Activated CD4-positive, alpha-beta T cell treated with anti-CD3 and anti-CD28 coated beads for 36 hours (primary cell): ENCODE measurements around the gene MRPL55. TPM values are rescaled to one million over a fixed set of nuclear protein-coding genes. Genes with fewer than 3 reads are reported as not detected.
"Not testable (repeated sequence)": the region's sequence is repeated elsewhere in the genome, so short reads cannot be mapped to it uniquely, and the experiment has no call there.

ENCODE experiments used
- ATAC-seq: fragments of 200-7000 bp; cut with Tn5 transposase; one replicate; pipeline ENCODE4 v1.10.0; 2021; ENCODE audit warnings: mild to moderate bottlenecking, moderate library complexity
- CTCF ChIA-PET: fragments of 350-600 bp; sonication (Branson Sonifier 250); formaldehyde crosslinking; loops from one replicate; lab custom pipeline; 2021; ENCODE audit warnings: antibody characterized with exemption; lab: Charles Lee
- POLR2A ChIA-PET: fragments of 350-600 bp; sonication (Branson Sonifier 250); formaldehyde crosslinking; loops from one replicate; lab custom pipeline; 2021; ENCODE audit warnings: antibody characterized with exemption, inconsistent platforms; lab: Charles Lee
- DNase-seq: peaks from one replicate; pipeline ENCODE4 v3.0.0-alpha.2; 2020
- H3K27ac Mint-ChIP-seq: one replicate; pipeline ENCODE4 v1.8.0; 2021; ENCODE audit warnings: mixed read lengths
- H3K27me3 Mint-ChIP-seq: one replicate; pipeline ENCODE4 v1.8.0; 2021; ENCODE audit warnings: mixed read lengths
- H3K36me3 Mint-ChIP-seq: one replicate; pipeline ENCODE4 v1.8.0; 2021; ENCODE audit warnings: low read depth, mixed read lengths
- H3K4me1 Mint-ChIP-seq: one replicate; pipeline ENCODE4 v1.8.0; 2021; ENCODE audit warnings: mixed read lengths
- H3K4me3 Mint-ChIP-seq: one replicate; pipeline ENCODE4 v1.8.0; 2021; ENCODE audit warnings: mild to moderate bottlenecking, moderate library complexity, mixed read lengths
- H3K9me3 Mint-ChIP-seq: one replicate; pipeline ENCODE4 v1.8.0; 2021; ENCODE audit warnings: low read depth, mixed read lengths
- intact Hi-C, 2 experiments: fragments of 100-400 bp; cut with DNase I in 1 of 2; cut with micrococcal nuclease in 1 of 2; formaldehyde crosslinking; loops; one replicate each; pipeline versions ENCODE4 v1.14.2 to v1.15.1; 2022 to 2024; cut with DNase I, micrococcal nuclease
- total RNA-seq, 2 experiments: library from RNA; stranded (reverse); gene quantifications; one replicate each; pipeline ENCODE4 v1.2.3, GENCODE V29; 2021

Gene MRPL55
- total RNA-seq, 2 experiments from 2014 or later, result 51.0 to 57.7 TPM

- no peak overlapping the region for H3K27ac Mint-ChIP-seq
- CTCF ChIA-PET, result interaction anchor here (0.8 kb wide), 1 partner anchor 9 kb away, joined by 6 read pairs; no protein-coding TSS in a partner anchor
- intact Hi-C loops, result no loop called here
- H3K36me3 Mint-ChIP-seq, result peaks cover 6% of the 10 kb centered on the region
- no peak for ATAC-seq
- peaks cover 7% of the 10 kb centered on the region for H3K4me1 Mint-ChIP-seq
- H3K4me3 Mint-ChIP-seq, result no peak overlapping the region
- H3K27me3 Mint-ChIP-seq, result no peaks in the 10 kb centered on the region
- DNase-seq, result no peak
- POLR2A ChIA-PET, result no interaction called here
- peaks cover 6% of the 10 kb centered on the region for H3K9me3 Mint-ChIP-seq
These were observed 8.9 kb upstream of the MRPL55 start for GRCh38 chr1:228118040-228118439.

DNA sequence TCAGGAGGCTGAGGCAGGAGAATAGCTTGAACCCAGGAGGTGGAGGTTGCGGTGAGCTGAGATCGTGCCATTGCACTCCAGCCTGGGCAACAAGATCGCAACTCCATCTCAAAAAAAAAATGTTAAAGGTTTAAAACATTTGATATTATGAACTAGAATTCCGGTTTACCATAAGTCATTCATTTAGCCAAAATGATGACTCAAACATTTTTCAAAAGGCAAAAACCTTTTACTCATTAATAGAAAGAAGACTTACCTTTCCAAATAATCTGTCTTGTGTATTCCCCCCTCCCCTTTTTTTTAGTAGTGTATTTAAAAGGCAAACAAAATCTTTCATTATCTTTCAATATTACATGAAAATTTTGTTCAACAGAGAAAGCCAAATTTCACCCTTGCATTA, 8.2 kb upstream of the MRPL55 start:
- H3K4me3 Mint-ChIP-seq, result no peak overlapping the region
- H3K36me3 Mint-ChIP-seq, result peaks cover 6% of the 10 kb centered on the region
- intact Hi-C loops, result no loop called here
- CTCF ChIA-PET, result no interaction called here
- ATAC-seq (no peak), DNase-seq (no peak)
- peaks cover 7% of the 10 kb centered on the region for H3K4me1 Mint-ChIP-seq
- no peak overlapping the region for H3K27ac Mint-ChIP-seq
- POLR2A ChIA-PET, result no interaction called here
- H3K9me3 Mint-ChIP-seq, result peaks cover 6% of the 10 kb centered on the region
- H3K27me3 Mint-ChIP-seq, result no peaks in the 10 kb centered on the region

DNA sequence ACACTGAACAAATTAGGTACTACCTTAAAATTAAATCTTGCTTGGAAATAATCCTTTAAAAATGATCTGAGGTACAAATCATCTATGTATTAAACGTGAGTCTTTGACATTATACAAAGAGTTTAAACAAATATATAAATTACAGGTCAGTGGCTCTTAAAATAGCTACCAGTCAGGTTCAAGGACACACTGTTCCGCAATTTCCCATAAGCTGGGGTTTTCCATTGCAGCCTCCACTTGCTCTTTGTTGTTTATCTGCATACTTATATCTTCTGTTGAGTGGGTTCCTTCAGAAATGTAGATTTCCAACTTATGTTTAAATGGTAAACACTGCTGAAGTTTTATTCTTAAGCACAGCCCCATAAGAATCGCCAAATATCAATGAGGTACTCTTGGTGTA, 5.7 kb upstream of the MRPL55 start:
- no peak overlapping the region for H3K4me3 Mint-ChIP-seq
- ChIA-PET POLR2A (no interaction called here), CTCF (interaction anchor here (1.0 kb wide), 1 partner anchor 16 kb away, joined by 3 read pairs; no protein-coding TSS in a partner anchor)
- peaks cover 6% of the 10 kb centered on the region for H3K9me3 Mint-ChIP-seq
- H3K27ac Mint-ChIP-seq, result no peak overlapping the region
- intact Hi-C loops, result no loop called here
- DNase-seq (no peak), ATAC-seq (no peak)
- H3K36me3 Mint-ChIP-seq, result peaks cover 6% of the 10 kb centered on the region
- H3K27me3 Mint-ChIP-seq, result no peaks in the 10 kb centered on the region
- peaks cover 6% of the 10 kb centered on the region for H3K4me1 Mint-ChIP-seq

GRCh38 chr1:228112617-228113016, 3.5 kb upstream of the MRPL55 start:
- CTCF ChIA-PET, result interaction anchor here (0.6 to 1.4 kb wide), 2 partner anchors 117 to 255 kb away, joined by 3 read pairs; no protein-coding TSS in a partner anchor
- H3K27ac Mint-ChIP-seq, result no peak overlapping the region
- ATAC-seq (no peak), DNase-seq (no peak)
- H3K4me1 Mint-ChIP-seq, result peaks cover 15% of the 10 kb centered on the region
- no peak overlapping the region for H3K4me3 Mint-ChIP-seq
- H3K36me3 Mint-ChIP-seq, result peaks cover 5% of the 10 kb centered on the region
- no peaks in the 10 kb centered on the region for H3K27me3 Mint-ChIP-seq
- peaks cover 2% of the 10 kb centered on the region for H3K9me3 Mint-ChIP-seq
- POLR2A ChIA-PET, result no interaction called here
- intact Hi-C loops, result no loop called here

DNA sequence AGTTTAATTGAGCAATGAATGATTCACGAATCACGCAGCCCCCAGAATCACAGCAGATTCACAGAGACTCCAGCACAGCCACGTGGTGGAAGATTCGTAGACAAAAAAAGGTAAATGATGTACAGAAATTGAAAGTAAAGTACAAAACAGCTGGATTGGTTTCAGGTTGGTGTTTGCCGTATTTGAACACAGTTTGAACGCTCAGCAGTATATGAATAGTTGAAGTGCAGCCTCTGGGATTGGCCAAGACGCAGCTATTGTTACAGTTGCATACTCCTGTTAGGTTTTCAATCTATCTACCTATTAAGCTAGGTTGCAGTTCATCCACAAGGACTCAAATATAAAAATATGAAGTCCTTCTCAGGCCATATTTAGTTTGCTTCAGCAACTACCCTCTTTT, 3.1 kb upstream of the MRPL55 start:
- intact Hi-C loops, result no loop called here
- Mint-ChIP-seq H3K27ac (no peak overlapping the region), H3K4me1 (peaks cover 15% of the 10 kb centered on the region), H3K27me3 (no peaks in the 10 kb centered on the region), H3K36me3 (peaks cover 4% of the 10 kb centered on the region), H3K4me3 (no peak overlapping the region), H3K9me3 (no peaks in the 10 kb centered on the region)
- ATAC-seq (no peak), DNase-seq (no peak)
- ChIA-PET CTCF (interaction anchor here (0.6 to 1.4 kb wide), 2 partner anchors 116 to 256 kb away, joined by 3 read pairs; no protein-coding TSS in a partner anchor), POLR2A (no interaction called here)

DNA sequence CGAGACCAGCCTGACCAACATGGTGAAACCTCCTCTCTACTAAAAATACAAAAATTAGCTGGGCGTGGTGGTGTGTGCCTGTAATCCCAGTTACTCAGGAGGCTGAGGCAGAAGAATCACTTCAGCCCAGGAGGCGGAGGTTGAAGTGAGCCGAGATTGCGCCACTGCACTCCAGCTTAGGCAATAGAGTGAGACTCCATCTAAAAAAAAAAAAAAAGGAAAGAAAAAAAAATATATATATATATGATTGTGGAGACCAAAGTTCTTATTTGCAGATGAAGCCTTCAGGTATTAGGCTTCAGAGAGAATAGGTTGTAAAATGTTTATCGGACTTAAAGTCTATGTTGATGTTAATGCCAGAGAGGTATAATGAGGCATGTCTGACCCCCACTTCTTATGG, 2.2 kb upstream of the MRPL55 start:
- H3K27ac Mint-ChIP-seq, CTCF ChIA-PET, POLR2A ChIA-PET, DNase-seq, H3K27me3 Mint-ChIP-seq, ATAC-seq, H3K9me3 Mint-ChIP-seq, intact Hi-C loops: not testable (repeated sequence)
- Mint-ChIP-seq H3K4me3 (peak overlapping the region; percentile 90), H3K4me1 (peaks cover 15% of the 10 kb centered on the region), H3K36me3 (peaks cover 10% of the 10 kb centered on the region)

GRCh38 chr1:228110556-228110955, 1.5 kb upstream of the MRPL55 start:
- H3K36me3 Mint-ChIP-seq, result peaks cover 13% of the 10 kb centered on the region
- intact Hi-C loops, result no loop called here
- peak overlapping the region; percentile 90 for H3K4me3 Mint-ChIP-seq
- H3K9me3 Mint-ChIP-seq, result no peaks in the 10 kb centered on the region
- ChIA-PET POLR2A (no interaction called here), CTCF (interaction anchor here (1.0 kb wide), 1 partner anchor 85 kb away, joined by 3 read pairs; no protein-coding TSS in a partner anchor)
- ATAC-seq (no peak), DNase-seq (no peak)
- H3K4me1 Mint-ChIP-seq, result peaks cover 15% of the 10 kb centered on the region
- no peak overlapping the region for H3K27ac Mint-ChIP-seq
- no peaks in the 10 kb centered on the region for H3K27me3 Mint-ChIP-seq

DNA sequence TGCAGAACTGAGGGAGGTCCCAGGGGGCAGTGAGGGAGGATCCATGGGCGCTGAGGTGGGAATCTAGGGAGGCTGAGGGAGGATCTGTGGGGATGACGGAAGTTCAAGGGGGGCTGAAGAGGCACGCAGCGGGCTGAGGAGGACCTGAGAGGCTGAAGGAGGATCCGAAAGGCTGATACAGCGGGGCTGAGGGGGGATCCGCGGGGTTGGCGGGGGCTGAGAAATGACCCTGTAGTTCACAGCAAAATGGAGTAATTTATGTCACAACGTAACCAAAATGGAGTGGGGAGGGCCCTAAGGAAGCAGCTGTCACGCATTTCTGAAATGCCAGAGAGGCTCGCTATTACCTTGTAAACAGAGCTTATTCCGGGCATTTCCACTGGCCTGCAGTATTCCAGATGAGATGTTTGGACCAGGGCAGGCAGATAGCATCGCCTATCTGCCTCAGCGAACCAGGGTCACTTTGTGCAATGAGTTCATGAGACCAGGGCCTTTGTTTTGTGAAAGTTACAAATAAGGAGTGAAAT, 926 bp upstream of the MRPL55 start:
- ATAC-seq (no peak), DNase-seq (no peak)
- Mint-ChIP-seq H3K36me3 (peaks cover 14% of the 10 kb centered on the region), H3K27me3 (no peaks in the 10 kb centered on the region), H3K27ac (peak overlapping the region; percentile 92), H3K9me3 (no peaks in the 10 kb centered on the region), H3K4me3 (peak overlapping the region; percentile 90), H3K4me1 (peaks cover 15% of the 10 kb centered on the region)
- intact Hi-C loops, result loop anchor here (1.0 to 10.0 kb wide), 12 partner anchors 28 to 353 kb away; partner anchors contain the start of genes ARF1 (in 2 of the 2), GUK1 (in 2 of the 2) and IBA57 (in 2 of the 2)
- CTCF ChIA-PET, result interaction anchor here (1.0 to 1.2 kb wide), 2 partner anchors 28 to 85 kb away, joined by 3 to 4 read pairs; partner anchors contain the start of gene ARF1
- POLR2A ChIA-PET, result no interaction called here

- Mint-ChIP-seq H3K9me3 (no peaks in the 10 kb centered on the region), H3K36me3 (peaks cover 17% of the 10 kb centered on the region), H3K27ac (peak overlapping the region; percentile 92), H3K27me3 (no peaks in the 10 kb centered on the region), H3K4me1 (peaks cover 25% of the 10 kb centered on the region), H3K4me3 (peak overlapping the region; percentile 90)
- intact Hi-C loops, result loop anchor here (1.0 to 10.0 kb wide), 12 partner anchors 26 to 355 kb away; partner anchors contain the start of genes ARF1 (in 2 of the 2), GUK1 (in 2 of the 2) and IBA57 (in 2 of the 2)
- ChIA-PET CTCF (no interaction called here), POLR2A (no interaction called here)
- DNase-seq (no peak), ATAC-seq (no peak)
These were observed 392 bp downstream of the MRPL55 start for GRCh38 chr1:228108742-228109072.

DNA sequence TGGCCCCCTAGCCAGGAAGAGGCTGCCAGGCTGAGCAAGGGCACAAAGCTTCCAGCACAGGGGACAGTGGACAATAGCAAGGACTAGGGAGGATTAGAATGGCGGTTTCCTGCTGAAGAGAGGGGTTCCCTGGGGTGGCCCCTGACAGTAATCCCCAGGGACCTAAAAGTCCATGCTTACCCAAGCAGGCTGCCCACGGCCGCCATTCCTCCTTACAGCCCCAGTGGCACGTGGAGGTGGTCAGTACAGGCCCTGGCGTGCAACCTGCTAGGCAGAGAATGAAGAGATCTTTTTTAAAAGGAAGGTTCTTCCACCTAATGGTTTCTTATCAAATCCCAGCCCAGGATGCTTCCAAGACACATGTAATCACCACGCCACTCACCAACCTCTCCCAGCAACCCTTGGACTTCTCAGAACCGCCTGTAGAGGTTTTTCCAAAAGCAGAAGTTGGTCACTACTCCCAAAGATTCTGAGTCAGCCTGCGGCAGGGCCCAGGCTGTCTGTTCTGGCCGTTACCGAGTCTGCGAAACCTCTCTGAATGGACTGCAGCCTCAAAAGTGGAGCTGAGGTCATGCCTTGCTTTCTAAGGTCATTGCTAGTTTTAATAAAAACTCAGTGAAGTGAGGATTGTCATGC, 926 bp downstream of the MRPL55 start:
- CTCF ChIA-PET, result interaction anchor here (1.9 kb wide), 1 partner anchor 23 kb away, joined by 8 read pairs; no protein-coding TSS in a partner anchor

GRCh38 chr1:228107636-228108035, 1.5 kb downstream of the MRPL55 start:
- Mint-ChIP-seq H3K36me3 (peaks cover 20% of the 10 kb centered on the region), H3K4me1 (peaks cover 27% of the 10 kb centered on the region), H3K9me3 (no peaks in the 10 kb centered on the region), H3K27ac (peak overlapping the region; percentile 92), H3K4me3 (peak overlapping the region; percentile 90), H3K27me3 (no peaks in the 10 kb centered on the region)
- intact Hi-C loops, result loop anchor here (2.0 to 10.0 kb wide), 2 partner anchors 343 to 351 kb away; a partner anchor contains a TSS
- no peak for ATAC-seq
- no peak for DNase-seq
- ChIA-PET CTCF (interaction anchor here (1.9 kb wide), 1 partner anchor 23 kb away, joined by 8 read pairs; no protein-coding TSS in a partner anchor), POLR2A (interaction anchor here (0.7 kb wide), 1 partner anchor 58 kb away, joined by 3 read pairs; no protein-coding TSS in a partner anchor)

More for the DNA sequence above, 926 bp downstream of the MRPL55 start:
- Mint-ChIP-seq H3K4me1 (peaks cover 27% of the 10 kb centered on the region), H3K9me3 (no peaks in the 10 kb centered on the region), H3K36me3 (peaks cover 18% of the 10 kb centered on the region), H3K27me3 (no peaks in the 10 kb centered on the region), H3K27ac (peak overlapping the region; percentile 92), H3K4me3 (peak overlapping the region; percentile 90)
- DNase-seq, result no peak
- POLR2A ChIA-PET, result no interaction called here
- no peak for ATAC-seq
- intact Hi-C loops, result loop anchor here (2.0 to 10.0 kb wide), 2 partner anchors 343 to 351 kb away; a partner anchor contains a TSS
